GM21723 (cell line): ENCODE results near the gene CLRN3.

ENCODE experiments used
- ATAC-seq: cut with Tn5 transposase; IDR thresholded peaks from one replicate; pipeline ENCODE4 v1.9.1; 2021; ENCODE audit warnings: mild to moderate bottlenecking, moderate library complexity; ENCODE audit not compliant: unreplicated experiment

The CLRN3 gene

GRCh38 chr10:127892743-127893142 lies at the start of gene CLRN3:
Gene CLRN3, minus strand, starts transcription at chr10:127892941. Its CDS starts 157 bp downstream, at chr10:127892784.
- ATAC-seq: no peak

- no peak for ATAC-seq
These were observed 48.3 kb upstream of the CLRN3 start for GRCh38 chr10:127940866-127941640.

- no peak for ATAC-seq
These were observed 47.1 kb upstream of the CLRN3 start for GRCh38 chr10:127939786-127940330.

GRCh38 chr10:127937915-127938463 lies 45.2 kb upstream of the CLRN3 start:
- ATAC-seq: no peak

GRCh38 chr10:127937069-127937468 lies 44.3 kb upstream of the CLRN3 start:
- ATAC-seq: no peak

GRCh38 chr10:127935071-127935561 lies 42.4 kb upstream of the CLRN3 start:
- no peak for ATAC-seq

GRCh38 chr10:127934383-127934782 lies 41.6 kb upstream of the CLRN3 start:
- no peak for ATAC-seq

- ATAC-seq: no peak
These were observed 40.5 kb upstream of the CLRN3 start for GRCh38 chr10:127933271-127933670.

GRCh38 chr10:127932521-127933270 lies 40.0 kb upstream of the CLRN3 start:
- no peak for ATAC-seq

GRCh38 chr10:127928021-127928806 lies 35.5 kb upstream of the CLRN3 start:
- no peak for ATAC-seq

GRCh38 chr10:127926455-127926854 lies 33.7 kb upstream of the CLRN3 start:
- no peak for ATAC-seq

GRCh38 chr10:127925471-127926207 lies 32.9 kb upstream of the CLRN3 start:
- ATAC-seq: no peak

- ATAC-seq: no peak
These were observed 30.9 kb upstream of the CLRN3 start for GRCh38 chr10:127923646-127924045.

GRCh38 chr10:127922675-127923366 lies 30.1 kb upstream of the CLRN3 start:
- ATAC-seq: no peak

GRCh38 chr10:127922206-127922605 lies 29.5 kb upstream of the CLRN3 start:
- ATAC-seq: no peak

GRCh38 chr10:127921753-127922145 lies 29.0 kb upstream of the CLRN3 start:
- ATAC-seq: no peak

- no peak for ATAC-seq
These were observed 28.5 kb upstream of the CLRN3 start for GRCh38 chr10:127921075-127921752.

- no peak for ATAC-seq
These were observed 27.7 kb upstream of the CLRN3 start for GRCh38 chr10:127920306-127921074.
